Right renal pelvis (tissue), 4 donors: ENCODE data around the gene SLC38A9. TPM values are rescaled to one million over a fixed set of nuclear protein-coding genes. Genes with fewer than 3 reads are reported as not detected.

Experiments used
- DNase-seq, 4 donors: peaks; one replicate each; pipeline ENCODE4 v3.0.0-alpha.2; 2013; ENCODE audit warnings: low read depth in 4 of 4, low spot score in 3 of 4, missing footprints in 1 of 4
- polyA plus RNA-seq, 4 donors: library from polyadenylated mRNA; unstranded; fragments of 120-200 nt; gene quantifications; one replicate each; pipeline ENCODE4 v1.2.1, GENCODE V29; 2013; ENCODE audit not compliant: insufficient read length in 4 of 4

SLC38A9 gene
- polyA plus RNA-seq, 4 donors, result 25.8 to 38.9 (median 34.9) TPM

DNA sequence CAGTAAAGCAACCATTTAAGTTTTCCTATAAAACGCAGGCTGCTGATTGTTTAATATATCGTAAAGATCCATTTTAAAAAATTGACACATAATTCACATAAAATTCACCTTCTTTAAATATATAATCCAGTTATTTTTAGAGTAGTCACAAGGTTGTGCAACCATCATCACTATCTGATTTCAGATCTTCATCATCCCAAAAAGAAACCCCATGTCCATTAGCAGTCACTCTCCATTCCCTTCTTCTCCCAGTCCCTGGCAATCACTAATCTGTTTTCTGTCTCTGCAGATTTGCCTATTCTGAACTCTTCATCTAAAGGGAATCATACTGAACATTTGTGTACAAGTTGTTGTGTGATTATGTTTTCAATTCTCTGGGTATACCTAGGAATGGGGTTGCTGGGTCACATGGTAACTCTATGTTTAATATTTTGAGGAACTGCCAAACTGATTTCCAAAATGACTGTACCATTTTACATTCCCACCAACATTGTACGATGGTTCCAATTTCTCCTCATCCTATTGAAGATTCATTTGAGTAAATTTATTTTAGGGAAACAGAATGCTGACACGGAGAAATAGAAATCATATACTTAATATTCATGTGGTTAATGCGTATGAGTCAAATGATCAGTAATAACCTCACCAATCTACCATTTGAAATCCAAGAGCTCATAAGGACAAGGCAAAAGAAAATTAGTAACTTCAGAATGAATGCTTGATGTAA lies 119.6 kb downstream of the SLC38A9 start:
- no peak for DNase-seq

DNA sequence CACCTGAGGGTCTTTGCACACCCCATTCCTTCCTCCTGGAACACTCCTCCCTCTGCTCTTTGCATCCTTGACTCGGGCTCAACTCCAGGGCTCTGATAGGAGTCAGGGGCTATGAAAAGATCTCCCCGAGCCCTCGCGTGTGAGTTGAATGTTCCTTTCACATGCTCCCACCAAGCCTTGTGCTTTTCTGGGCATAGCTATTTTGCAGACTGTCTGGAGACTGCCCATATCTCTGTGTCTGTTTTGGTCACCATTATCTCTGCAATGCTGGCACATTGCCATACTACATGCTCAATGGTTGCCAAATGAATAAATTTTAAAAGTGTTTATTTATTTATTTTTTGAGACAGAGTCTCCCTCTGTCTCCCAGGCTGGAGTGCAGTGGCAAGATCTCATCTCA lies 120.4 kb downstream of the SLC38A9 start:
- no peak for DNase-seq

DNA sequence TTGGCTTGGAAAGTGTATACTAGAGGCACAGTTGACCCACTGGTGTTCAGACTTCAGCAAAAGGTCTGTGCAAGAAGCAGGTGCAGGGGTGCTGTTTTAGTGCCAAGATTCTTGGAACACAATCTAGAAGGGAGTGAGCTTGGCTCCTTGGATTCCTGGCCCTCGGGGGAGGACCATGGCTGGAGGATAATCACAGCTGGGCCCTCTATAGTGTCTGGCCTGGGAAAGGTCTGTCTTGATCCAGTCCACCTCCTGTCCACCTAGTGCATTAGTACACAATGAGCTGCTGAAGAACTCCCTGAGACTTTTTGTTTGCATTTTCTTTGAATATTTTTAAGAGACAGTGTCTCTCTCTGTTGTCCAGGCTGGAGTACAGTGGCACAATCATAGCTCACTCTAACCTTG lies 126.9 kb downstream of the SLC38A9 start:
- no peak for DNase-seq

DNA sequence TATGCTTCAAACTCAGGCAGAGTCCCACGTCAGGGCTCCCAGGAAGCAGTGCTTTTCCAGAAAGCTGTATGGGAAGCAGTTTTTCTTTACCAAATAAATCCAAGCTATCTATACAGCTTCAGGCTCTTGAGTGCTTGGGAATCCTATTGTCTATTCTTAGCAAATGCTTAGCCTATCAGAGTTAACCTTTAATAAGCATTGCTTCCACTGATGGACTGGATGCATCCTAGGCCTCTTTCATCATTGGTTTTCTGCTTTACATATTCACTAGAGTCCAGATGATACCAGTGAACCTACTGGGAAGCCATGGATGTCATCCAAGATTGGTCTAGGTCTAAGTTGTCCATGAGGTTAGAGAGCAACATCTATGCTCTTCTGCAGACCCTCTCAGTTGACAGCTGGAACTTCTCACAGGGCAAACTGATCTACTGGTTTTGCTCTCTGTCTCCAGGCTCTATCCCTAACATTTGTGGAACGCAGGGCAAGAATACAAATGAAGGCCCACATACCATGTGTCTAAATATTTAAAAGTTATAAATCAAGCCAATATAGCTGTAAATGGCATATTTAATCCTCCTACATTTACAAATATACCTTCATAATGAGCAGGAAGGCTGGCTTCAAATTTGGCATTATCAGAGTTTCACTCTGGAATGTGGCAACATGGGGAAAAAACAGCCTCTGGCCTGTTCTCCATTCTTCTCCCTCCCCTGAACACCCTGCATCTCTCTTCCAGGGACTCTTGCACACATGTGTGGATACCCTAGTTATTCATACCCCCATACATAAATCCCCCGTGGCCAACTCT lies 127.5 kb downstream of the SLC38A9 start:
- DNase-seq, result no peak

DNA sequence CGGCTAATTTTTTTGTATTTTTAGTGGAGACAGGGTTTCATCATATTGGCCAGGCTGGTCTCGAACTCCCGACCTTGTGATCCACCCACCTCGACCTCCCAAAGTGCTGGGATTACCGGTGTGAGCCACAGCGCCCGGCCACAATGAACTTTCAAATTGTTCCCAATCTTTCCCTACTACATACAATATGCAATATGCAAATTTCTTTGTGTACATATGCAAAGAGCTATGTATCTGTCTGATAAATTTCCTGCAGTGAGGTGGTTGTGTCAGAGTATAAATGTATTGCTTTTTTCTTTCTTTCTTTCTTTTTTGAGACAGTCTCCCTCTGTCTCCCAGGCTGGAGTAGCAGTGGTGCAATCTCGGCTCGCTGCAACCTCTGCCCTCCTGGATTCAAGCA lies 128.5 kb downstream of the SLC38A9 start:
- DNase-seq, result no peak

DNA sequence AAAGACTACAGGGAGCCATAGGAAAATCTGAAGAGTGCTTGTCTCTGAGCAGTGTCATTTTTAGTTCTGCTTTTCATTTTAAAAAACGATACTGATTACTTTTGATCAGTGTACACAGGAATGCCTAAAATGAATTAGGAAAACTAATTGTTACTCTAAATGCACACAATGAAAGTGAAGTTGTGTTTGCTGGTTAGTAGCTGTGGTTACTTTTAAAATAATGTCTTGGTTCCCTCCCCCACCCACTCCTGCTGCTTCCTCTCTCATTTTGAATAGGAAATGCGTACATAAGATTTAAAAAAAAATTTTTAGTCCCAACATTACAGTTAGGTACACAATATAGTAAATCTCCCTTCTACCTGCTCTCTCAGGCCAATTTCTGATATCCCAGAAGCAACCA lies 129.9 kb downstream of the SLC38A9 start:
- DNase-seq, result no peak

DNA sequence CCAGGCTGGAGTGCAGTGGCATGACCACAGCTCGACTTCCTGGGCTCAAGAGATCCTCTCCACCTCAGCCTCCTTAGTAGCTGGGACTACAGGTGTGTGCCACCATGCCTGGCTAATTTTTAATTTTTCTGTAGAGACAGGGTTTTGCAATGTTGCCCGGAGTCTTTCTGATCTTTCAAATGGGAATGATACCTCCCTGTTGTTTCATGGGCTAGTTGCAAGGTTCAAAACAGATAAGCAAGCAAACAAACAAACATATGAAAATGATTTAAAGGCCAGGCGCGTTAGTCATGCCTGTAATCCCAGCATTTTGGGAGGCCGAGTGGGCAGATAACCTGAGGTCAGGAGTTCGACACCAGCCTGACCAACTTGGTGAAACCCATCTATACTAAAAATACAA lies 132.1 kb downstream of the SLC38A9 start:
- DNase-seq, result no peak

DNA sequence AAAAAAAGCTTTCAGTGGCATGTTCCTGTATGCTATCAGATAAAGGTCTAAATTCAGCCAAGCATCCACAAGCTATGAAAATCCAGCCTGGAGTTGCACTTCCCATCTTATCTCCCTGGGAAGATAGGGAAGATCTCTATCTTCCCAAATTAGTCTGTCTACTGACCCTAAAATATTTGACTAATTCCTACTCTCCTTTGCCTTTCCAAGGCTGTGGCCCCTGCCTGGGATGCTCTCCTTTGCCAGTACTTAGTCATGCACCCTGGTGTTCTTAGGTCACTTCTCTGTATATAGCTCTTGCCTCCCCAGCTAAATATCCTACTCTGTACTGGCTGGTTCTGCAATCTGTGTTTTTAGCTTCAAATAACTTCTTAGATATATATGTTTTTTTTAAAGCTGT lies 133.4 kb downstream of the SLC38A9 start:
- DNase-seq, result no peak

DNA sequence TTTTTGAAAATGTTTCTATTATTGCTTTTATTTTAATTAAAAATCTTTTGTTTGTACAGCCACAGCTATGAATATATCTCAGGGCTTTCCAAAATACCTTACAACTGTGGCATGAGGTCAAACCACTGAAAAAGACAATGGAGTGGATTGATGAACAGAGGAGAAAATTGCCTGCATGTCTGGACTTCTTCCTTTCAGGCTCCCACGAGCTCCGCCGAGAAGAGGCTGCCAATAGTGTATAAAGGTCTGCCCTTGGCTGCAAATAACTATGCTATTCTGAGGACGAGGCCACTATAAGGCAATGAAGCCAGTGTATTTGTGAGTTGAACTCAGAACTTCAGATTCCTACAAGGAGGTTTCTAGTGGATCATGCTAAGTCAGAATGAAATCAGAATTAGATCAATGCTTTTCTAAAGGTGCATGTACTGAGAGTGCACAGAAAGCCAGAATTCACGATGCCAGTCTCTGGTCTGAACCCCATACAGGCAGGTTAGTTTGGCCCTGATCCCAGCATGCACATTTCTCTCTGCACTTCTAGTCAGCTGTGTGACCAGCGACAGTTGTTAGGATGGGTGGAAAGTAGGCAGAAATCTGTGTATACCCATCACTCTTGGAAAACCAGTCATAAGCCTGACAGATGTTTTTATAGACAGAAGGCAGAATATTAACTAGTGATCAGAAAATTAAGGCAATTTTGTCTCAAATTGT lies 134.6 kb downstream of the SLC38A9 start:
- no peak for DNase-seq

DNA sequence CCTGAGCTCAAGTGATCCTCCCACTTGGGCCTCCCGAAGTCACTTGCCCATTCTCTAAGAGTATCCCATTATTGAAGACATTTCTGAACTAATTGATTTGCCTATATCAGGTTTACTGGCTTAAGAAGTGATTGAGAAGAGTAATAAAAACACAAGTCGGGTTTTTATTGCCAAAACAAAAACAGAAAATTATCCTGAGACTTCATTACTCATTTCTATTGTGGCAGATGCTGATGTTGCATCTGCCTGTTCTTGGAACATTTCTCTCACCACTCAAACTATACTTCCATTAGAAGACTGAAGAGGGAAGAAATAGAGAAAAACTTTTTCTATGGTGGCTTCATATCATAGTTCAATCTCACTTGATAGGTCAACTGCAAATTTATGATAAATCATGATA lies 135.5 kb downstream of the SLC38A9 start:
- no peak for DNase-seq

Other genes with a start within 250 kb of the SLC38A9 start
- gene PLPP1, start 177.4 kb downstream of the SLC38A9 start, polyA plus RNA-seq, result 100 to 1,000 TPM in 2 of 4 donors, 10 to 100 TPM in 2; 94.9 to 104 (median 99.6) TPM
- gene DDX4, start 25.7 kb upstream of the SLC38A9 start, polyA plus RNA-seq, result under 1 TPM in 3 of 4 donors, not detected in 1; 0.04 to 0.21 (median 0.10) TPM
- under 1 TPM in 3 of 4 donors, not detected in 1; 0.08 to 0.10 (median 0.09) TPM for gene IL31RA, start 139.0 kb upstream of the SLC38A9 start, polyA plus RNA-seq